ENCODE measurements around the gene RBM12. TPM values are rescaled to one million over a fixed set of nuclear protein-coding genes. Genes with fewer than 3 reads are reported as not detected.

Gene RBM12
- total and polyA plus RNA-seq, 12 donors: 6.0 to 63.0 (median 51.5) TPM

GRCh38 chr20:35600993-35601973 is 63.4 kb downstream of the RBM12 start:
- H3K27me3 ChIP-seq: peaks cover 0 to 35% (median 21%) of the 10 kb centered on the region in 7 donors
- no peaks in the 10 kb centered on the region for H3K36me3 ChIP-seq
- peak; percentile 66 to 80 for DNase-seq
- peak overlapping the region; percentile 32 to 58 (median 50) for H3K4me3 ChIP-seq
- H3K27ac ChIP-seq: no peak overlapping the region
- H3K4me1 ChIP-seq: peaks cover 0 to 18% (median 17%) of the 10 kb centered on the region in 9 donors
- TF ChIP-seq, protein P1, sequence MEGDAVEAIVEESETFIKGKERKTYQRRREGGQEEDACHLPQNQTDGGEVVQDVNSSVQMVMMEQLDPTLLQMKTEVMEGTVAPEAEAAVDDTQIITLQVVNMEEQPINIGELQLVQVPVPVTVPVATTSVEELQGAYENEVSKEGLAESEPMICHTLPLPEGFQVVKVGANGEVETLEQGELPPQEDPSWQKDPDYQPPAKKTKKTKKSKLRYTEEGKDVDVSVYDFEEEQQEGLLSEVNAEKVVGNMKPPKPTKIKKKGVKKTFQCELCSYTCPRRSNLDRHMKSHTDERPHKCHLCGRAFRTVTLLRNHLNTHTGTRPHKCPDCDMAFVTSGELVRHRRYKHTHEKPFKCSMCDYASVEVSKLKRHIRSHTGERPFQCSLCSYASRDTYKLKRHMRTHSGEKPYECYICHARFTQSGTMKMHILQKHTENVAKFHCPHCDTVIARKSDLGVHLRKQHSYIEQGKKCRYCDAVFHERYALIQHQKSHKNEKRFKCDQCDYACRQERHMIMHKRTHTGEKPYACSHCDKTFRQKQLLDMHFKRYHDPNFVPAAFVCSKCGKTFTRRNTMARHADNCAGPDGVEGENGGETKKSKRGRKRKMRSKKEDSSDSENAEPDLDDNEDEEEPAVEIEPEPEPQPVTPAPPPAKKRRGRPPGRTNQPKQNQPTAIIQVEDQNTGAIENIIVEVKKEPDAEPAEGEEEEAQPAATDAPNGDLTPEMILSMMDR (IDR thresholded peaks at IDR 0.05): peak in 8 of 9 donors; percentile 36 to 80 (median 56)
- ATAC-seq: peak; percentile 77 to 90 (median 88)
- intact Hi-C loops (cut with DNase I): loop anchor here in 1 of 10 donors (10.0 kb wide), 1 partner anchor 284 kb away; no protein-coding TSS in a partner anchor
- no peaks in the 10 kb centered on the region for H3K9me3 ChIP-seq
- 1% methylated on average over 99 to 103 of the region's 103 CpGs for WGBS, 2 donors

- no peaks in the 10 kb centered on the region for H3K36me3 ChIP-seq
- peaks cover 0 to 35% (median 21%) of the 10 kb centered on the region in 7 donors for H3K27me3 ChIP-seq
- no peak overlapping the region for H3K27ac ChIP-seq
- WGBS, 2 donors: 30 to 32% methylated on average over 34 of the region's 34 CpGs
- H3K4me3 ChIP-seq: peak overlapping the region; percentile 32 to 58 (median 50)
- no peak for DNase-seq
- H3K4me1 ChIP-seq: peaks cover 0 to 18% (median 17%) of the 10 kb centered on the region in 9 donors
- TF ChIP-seq, protein P1 (IDR thresholded peaks at IDR 0.05): no peak
- no peak for ATAC-seq
- no peaks in the 10 kb centered on the region for H3K9me3 ChIP-seq
- intact Hi-C loops (cut with DNase I): loop anchor here in 1 of 10 donors (10.0 kb wide), 1 partner anchor 284 kb away; no protein-coding TSS in a partner anchor
Observed at GRCh38 chr20:35600176-35600992, 64.3 kb downstream of the RBM12 start.

- DNase-seq: no peak
- Histone ChIP-seq H3K4me1 (peaks cover 0 to 18% (median 17%) of the 10 kb centered on the region in 9 donors), H3K27me3 (peaks cover 0 to 35% (median 21%) of the 10 kb centered on the region in 7 donors), H3K36me3 (no peaks in the 10 kb centered on the region), H3K9me3 (no peaks in the 10 kb centered on the region), H3K27ac (no peak overlapping the region), H3K4me3 (no peak overlapping the region)
- 92 to 93% methylated on average over 9 of the region's 9 CpGs for WGBS, 2 donors
- TF ChIP-seq, protein P1 (IDR thresholded peaks at IDR 0.05): no peak
- ATAC-seq: no peak
- intact Hi-C loops (cut with DNase I): loop anchor here in 1 of 10 donors (10.0 kb wide), 1 partner anchor 285 kb away; no protein-coding TSS in a partner anchor
Observed at GRCh38 chr20:35599776-35600120, 65.0 kb downstream of the RBM12 start.

Other genes starting within 250 kb of the RBM12 start
- under 1 TPM in 4 of 10 donors, not detected in 6; 0.08 to 0.15 (median 0.11) TPM for gene GDF5, start 226.7 kb downstream of the RBM12 start, total RNA-seq
- under 1 TPM in 1 of 2 donors, not detected in 1; 0.26 TPM for gene GDF5, start 226.7 kb downstream of the RBM12 start, polyA plus RNA-seq
- 10 to 100 TPM in 9 of 10 donors, 1 to 10 TPM in 1; 9.6 to 18.8 (median 13.8) TPM for gene CEP250, start 209.3 kb downstream of the RBM12 start, total RNA-seq
- gene CEP250, start 209.3 kb downstream of the RBM12 start, polyA plus RNA-seq: 10 to 100 TPM in 1 of 2 donors, 1 to 10 TPM in 1; 4.8 to 15.4 TPM
- not detected for gene C20orf173, start 135.2 kb downstream of the RBM12 start, total RNA-seq
- gene C20orf173, start 135.2 kb downstream of the RBM12 start, polyA plus RNA-seq: not detected
- gene ERGIC3, start 122.8 kb downstream of the RBM12 start, total RNA-seq: 100 to 1,000 TPM in 6 of 10 donors, 10 to 100 TPM in 4; 40.9 to 143 (median 102) TPM
- gene ERGIC3, start 122.8 kb downstream of the RBM12 start, polyA plus RNA-seq: 100 to 1,000 TPM; 101 to 129 TPM
- gene SPAG4, start 49.1 kb downstream of the RBM12 start, total RNA-seq: 10 to 100 TPM in 1 of 10 donors, 1 to 10 TPM in 9; 2.7 to 11.7 (median 4.1) TPM
- 1 to 10 TPM; 4.4 to 8.7 TPM for gene SPAG4, start 49.1 kb downstream of the RBM12 start, polyA plus RNA-seq
- 10 to 100 TPM; 25.8 to 83.2 (median 53.7) TPM for gene CPNE1, start within 50 bp of the RBM12 start, total RNA-seq
- 100 to 1,000 TPM in 1 of 2 donors, 10 to 100 TPM in 1; 49.5 to 114 TPM for gene CPNE1, start within 50 bp of the RBM12 start, polyA plus RNA-seq
- gene NFS1, start 34.5 kb upstream of the RBM12 start, total RNA-seq: 10 to 100 TPM; 41.8 to 69.0 (median 59.3) TPM
- 10 to 100 TPM; 29.5 to 49.7 TPM for gene NFS1, start 34.5 kb upstream of the RBM12 start, polyA plus RNA-seq
- gene ROMO1, start 34.5 kb upstream of the RBM12 start, total RNA-seq: 100 to 1,000 TPM; 128 to 193 (median 156) TPM
- 100 to 1,000 TPM; 595 to 734 TPM for gene ROMO1, start 34.5 kb upstream of the RBM12 start, polyA plus RNA-seq
- 100 to 1,000 TPM; 110 to 170 (median 124) TPM for gene RBM39, start 77.4 kb upstream of the RBM12 start, total RNA-seq
- 100 to 1,000 TPM in 1 of 2 donors, 10 to 100 TPM in 1; 98.8 to 412 TPM for gene RBM39, start 77.4 kb upstream of the RBM12 start, polyA plus RNA-seq
- 10 to 100 TPM; 31.9 to 44.7 (median 37.8) TPM for gene PHF20, start 107.1 kb upstream of the RBM12 start, total RNA-seq
- 10 to 100 TPM; 23.4 to 34.1 TPM for gene PHF20, start 107.1 kb upstream of the RBM12 start, polyA plus RNA-seq

Data from heart right ventricle (tissue), 16 donors.